Measurements from ENCODE around the gene RCAN2. TPM values are rescaled to one million over a fixed set of nuclear protein-coding genes. Genes with fewer than 3 reads are reported as not detected.

Gene RCAN2
- 1 to 10 TPM; 1.3 to 7.4 TPM for total RNA-seq

DNA sequence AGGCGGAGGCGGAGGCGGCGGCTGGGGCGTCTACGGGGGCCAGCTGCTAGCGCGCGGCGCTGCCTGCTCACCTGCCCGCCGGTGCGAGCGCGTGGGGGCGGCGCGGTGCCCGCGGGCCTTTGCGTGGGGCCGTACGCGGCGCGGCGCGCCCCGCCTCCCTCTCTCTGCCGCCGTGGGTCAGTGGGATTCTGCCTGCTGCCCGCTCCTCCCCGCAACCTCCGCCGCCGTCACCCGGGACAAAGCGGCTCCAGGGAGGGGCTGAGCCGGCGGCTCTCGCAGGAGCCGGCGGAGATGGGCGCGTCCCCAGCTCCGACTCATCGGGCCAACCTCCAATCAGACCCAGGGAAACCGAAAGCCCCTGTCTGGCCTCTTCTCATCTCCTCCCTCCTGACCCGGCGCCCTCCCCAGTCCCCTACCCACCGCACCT lies at the start of gene RCAN2:
TSS of gene RCAN2 (minus strand) at position 249 of the 427 bp plus-strand sequence.
- DNase-seq: peak; percentile 27 to 37
- Mint-ChIP-seq H3K36me3 (ENCODE audit: insufficient read depth in 2 of 2) (no peaks in the 10 kb centered on the region), H3K9me3 (no peaks in the 10 kb centered on the region), H3K4me3 (peak within 1 kb of the TSS; percentile 65 to 77), H3K27ac (no peak within 1 kb of the TSS), H3K4me1 (ENCODE audit: low read depth) (no peaks in the 10 kb centered on the region), H3K27me3 (ENCODE audit: low read depth) (peaks cover 68% of the 10 kb centered on the region)
- peak; percentile 83 for ATAC-seq (replicated peaks in 1 of 2)

DNA sequence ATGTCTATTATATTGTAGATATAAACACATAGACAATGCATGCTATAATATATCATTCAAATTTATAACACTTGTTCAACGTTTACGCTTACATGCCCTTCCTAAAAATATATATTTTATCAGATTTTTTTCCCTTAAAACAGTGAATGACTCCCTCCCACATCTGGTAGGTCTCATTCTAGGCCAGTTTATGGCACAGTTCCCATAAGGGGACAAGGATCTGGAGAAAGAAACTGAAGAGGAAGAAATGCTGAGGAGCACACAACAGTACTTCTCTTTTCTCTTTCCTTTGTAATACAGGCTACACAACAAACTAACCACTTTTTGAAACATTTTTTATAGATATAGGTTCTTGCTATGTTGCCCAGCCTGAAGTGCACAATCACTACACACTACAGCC lies 48.6 kb upstream of the RCAN2 start:
- H3K27ac Mint-ChIP-seq: no peak overlapping the region
- no peak for DNase-seq
- no peaks in the 10 kb centered on the region for H3K4me1 Mint-ChIP-seq (ENCODE audit: low read depth)

DNA sequence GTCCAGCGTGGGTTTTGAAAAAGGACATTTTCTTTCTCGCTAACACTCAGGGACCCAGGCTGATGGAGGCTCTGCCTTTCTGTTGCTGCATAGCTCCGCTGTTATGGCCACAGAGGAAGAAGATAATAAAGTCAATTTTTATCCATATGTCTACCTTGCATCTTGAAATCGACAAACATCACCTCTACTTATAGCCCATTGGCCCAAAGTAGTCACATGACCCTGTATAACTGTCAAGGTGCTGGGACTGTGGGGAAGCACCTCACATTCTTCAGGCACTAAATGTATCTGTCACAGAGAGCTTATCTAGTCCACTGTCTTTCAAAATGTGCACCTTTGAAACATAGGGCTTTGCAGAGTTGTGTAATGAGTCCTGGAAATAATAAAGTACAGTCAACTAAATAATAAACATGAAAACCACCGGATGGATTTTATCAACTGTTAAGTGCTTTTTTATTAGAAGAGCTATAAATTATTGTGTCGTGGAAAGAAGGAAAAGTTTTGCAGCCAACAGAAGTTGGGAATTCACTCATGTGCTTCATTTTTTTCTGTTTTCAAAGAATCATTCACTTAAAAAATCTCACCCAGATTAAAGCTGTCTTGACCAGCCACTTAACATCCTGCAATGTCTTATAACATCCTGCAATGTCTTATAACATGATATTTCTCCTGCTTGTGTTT lies 47.7 kb upstream of the RCAN2 start:
- Mint-ChIP-seq H3K27me3 (ENCODE audit: low read depth) (peaks cover 24% of the 10 kb centered on the region), H3K4me1 (ENCODE audit: low read depth) (no peaks in the 10 kb centered on the region), H3K4me3 (no peak overlapping the region), H3K9me3 (peaks cover 2 to 8% of the 10 kb centered on the region in 2 donors), H3K36me3 (ENCODE audit: insufficient read depth in 2 of 2) (peaks cover 2 to 3% of the 10 kb centered on the region in 2 donors), H3K27ac (no peak overlapping the region)
- ATAC-seq (replicated peaks in 1 of 2) (no peak), DNase-seq (no peak)

More for the DNA sequence above, 48.6 kb upstream of the RCAN2 start:
- no peak for ATAC-seq (replicated peaks in 1 of 2)
- H3K36me3 Mint-ChIP-seq (ENCODE audit: insufficient read depth in 2 of 2): peaks cover 2 to 3% of the 10 kb centered on the region in 2 donors
- peaks cover 24% of the 10 kb centered on the region for H3K27me3 Mint-ChIP-seq (ENCODE audit: low read depth)
- peaks cover 2 to 8% of the 10 kb centered on the region in 2 donors for H3K9me3 Mint-ChIP-seq
- no peak overlapping the region for H3K4me3 Mint-ChIP-seq

- H3K27me3 Mint-ChIP-seq (ENCODE audit: low read depth): peaks cover 31% of the 10 kb centered on the region
- no peak overlapping the region for H3K27ac Mint-ChIP-seq
- no peak overlapping the region for H3K4me3 Mint-ChIP-seq
- ATAC-seq (replicated peaks in 1 of 2) (no peak), DNase-seq (no peak)
- no peaks in the 10 kb centered on the region for H3K4me1 Mint-ChIP-seq (ENCODE audit: low read depth)
- peaks cover 0 to 4% of the 10 kb centered on the region in 2 donors for H3K9me3 Mint-ChIP-seq
- no peaks in the 10 kb centered on the region for H3K36me3 Mint-ChIP-seq (ENCODE audit: insufficient read depth in 2 of 2)
Measured at GRCh38 chr6:46530896-46531295, 39.6 kb upstream of the RCAN2 start.

GRCh38 chr6:46528961-46529750 lies 37.9 kb upstream of the RCAN2 start:
- no peak for DNase-seq
- H3K4me1 Mint-ChIP-seq (ENCODE audit: low read depth): no peaks in the 10 kb centered on the region
- no peak overlapping the region for H3K27ac Mint-ChIP-seq
- ATAC-seq (replicated peaks in 1 of 2): no peak
- H3K27me3 Mint-ChIP-seq (ENCODE audit: low read depth): peaks cover 25% of the 10 kb centered on the region
- no peaks in the 10 kb centered on the region for H3K9me3 Mint-ChIP-seq
- H3K36me3 Mint-ChIP-seq (ENCODE audit: insufficient read depth in 2 of 2): no peaks in the 10 kb centered on the region
- no peak overlapping the region for H3K4me3 Mint-ChIP-seq

GRCh38 chr6:46526607-46527006 lies 35.4 kb upstream of the RCAN2 start:
- Mint-ChIP-seq H3K9me3 (no peaks in the 10 kb centered on the region), H3K4me1 (ENCODE audit: low read depth) (no peaks in the 10 kb centered on the region), H3K27me3 (ENCODE audit: low read depth) (peaks cover 23% of the 10 kb centered on the region), H3K36me3 (ENCODE audit: insufficient read depth in 2 of 2) (no peaks in the 10 kb centered on the region), H3K27ac (no peak overlapping the region), H3K4me3 (no peak overlapping the region)
- no peak for DNase-seq
- ATAC-seq (replicated peaks in 1 of 2): no peak

GRCh38 chr6:46525583-46525982 lies 34.3 kb upstream of the RCAN2 start:
- no peak for ATAC-seq (replicated peaks in 1 of 2)
- H3K4me3 Mint-ChIP-seq: no peak overlapping the region

GRCh38 chr6:46521464-46521971 lies 30.3 kb upstream of the RCAN2 start:
- H3K27ac Mint-ChIP-seq: no peak overlapping the region
- H3K4me3 Mint-ChIP-seq: no peak overlapping the region
- no peaks in the 10 kb centered on the region for H3K36me3 Mint-ChIP-seq (ENCODE audit: insufficient read depth in 2 of 2)
- no peak for DNase-seq
- peaks cover 8% of the 10 kb centered on the region for H3K27me3 Mint-ChIP-seq (ENCODE audit: low read depth)
- H3K4me1 Mint-ChIP-seq (ENCODE audit: low read depth): no peaks in the 10 kb centered on the region
- no peaks in the 10 kb centered on the region for H3K9me3 Mint-ChIP-seq
- ATAC-seq (replicated peaks in 1 of 2): no peak

More at GRCh38 chr6:46525583-46525982, 34.3 kb upstream of the RCAN2 start:
- peaks cover 22% of the 10 kb centered on the region for H3K27me3 Mint-ChIP-seq (ENCODE audit: low read depth)
- no peak overlapping the region for H3K27ac Mint-ChIP-seq
- no peaks in the 10 kb centered on the region for H3K9me3 Mint-ChIP-seq
- no peaks in the 10 kb centered on the region for H3K4me1 Mint-ChIP-seq (ENCODE audit: low read depth)
- DNase-seq: no peak
- no peaks in the 10 kb centered on the region for H3K36me3 Mint-ChIP-seq (ENCODE audit: insufficient read depth in 2 of 2)

GRCh38 chr6:46517202-46517601 lies 26.0 kb upstream of the RCAN2 start:
- no peaks in the 10 kb centered on the region for H3K4me1 Mint-ChIP-seq (ENCODE audit: low read depth)
- H3K36me3 Mint-ChIP-seq (ENCODE audit: insufficient read depth in 2 of 2): no peaks in the 10 kb centered on the region
- ATAC-seq (replicated peaks in 1 of 2) (no peak), DNase-seq (no peak)
- no peak overlapping the region for H3K4me3 Mint-ChIP-seq
- H3K27ac Mint-ChIP-seq: peak overlapping the region; percentile 73
- H3K9me3 Mint-ChIP-seq: no peaks in the 10 kb centered on the region
- peaks cover 5% of the 10 kb centered on the region for H3K27me3 Mint-ChIP-seq (ENCODE audit: low read depth)

DNA sequence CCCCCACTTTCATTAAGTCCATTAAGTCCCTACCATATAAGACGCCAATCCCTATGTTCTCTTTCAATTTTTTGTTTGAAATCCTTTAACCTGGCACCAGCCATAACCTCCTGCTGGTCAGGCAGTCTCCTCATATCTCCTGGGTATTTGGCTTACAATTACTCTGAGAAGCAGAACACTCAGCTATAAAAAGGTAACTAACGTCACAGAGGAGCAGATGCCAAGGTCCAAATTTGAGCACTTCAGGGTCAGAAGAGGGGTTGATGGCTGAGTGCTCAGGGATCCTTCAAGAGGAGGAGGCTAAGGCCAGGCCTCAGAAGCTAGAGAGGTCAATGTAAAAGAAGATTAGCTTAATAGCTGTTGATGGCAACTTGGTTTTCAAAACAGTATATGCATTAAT lies 22.3 kb upstream of the RCAN2 start:
- Mint-ChIP-seq H3K27ac (no peak overlapping the region), H3K4me3 (no peak overlapping the region), H3K36me3 (ENCODE audit: insufficient read depth in 2 of 2) (no peaks in the 10 kb centered on the region), H3K9me3 (no peaks in the 10 kb centered on the region), H3K27me3 (ENCODE audit: low read depth) (peaks cover 13% of the 10 kb centered on the region), H3K4me1 (ENCODE audit: low read depth) (no peaks in the 10 kb centered on the region)
- DNase-seq: no peak
- no peak for ATAC-seq (replicated peaks in 1 of 2)

- Mint-ChIP-seq H3K4me3 (no peak overlapping the region), H3K4me1 (ENCODE audit: low read depth) (no peaks in the 10 kb centered on the region), H3K36me3 (ENCODE audit: insufficient read depth in 2 of 2) (no peaks in the 10 kb centered on the region), H3K9me3 (no peaks in the 10 kb centered on the region), H3K27me3 (ENCODE audit: low read depth) (peaks cover 9% of the 10 kb centered on the region), H3K27ac (no peak overlapping the region)
- ATAC-seq (replicated peaks in 1 of 2) (no peak), DNase-seq (no peak)
Measured at GRCh38 chr6:46511320-46511719, 20.1 kb upstream of the RCAN2 start.

- no peak overlapping the region for H3K27ac Mint-ChIP-seq
- DNase-seq (no peak), ATAC-seq (replicated peaks in 1 of 2) (no peak)
- no peaks in the 10 kb centered on the region for H3K9me3 Mint-ChIP-seq
- no peak overlapping the region for H3K4me3 Mint-ChIP-seq
- H3K27me3 Mint-ChIP-seq (ENCODE audit: low read depth): peaks cover 9% of the 10 kb centered on the region
- H3K36me3 Mint-ChIP-seq (ENCODE audit: insufficient read depth in 2 of 2): no peaks in the 10 kb centered on the region
- H3K4me1 Mint-ChIP-seq (ENCODE audit: low read depth): no peaks in the 10 kb centered on the region
Measured at GRCh38 chr6:46510651-46511050, 19.4 kb upstream of the RCAN2 start.

GRCh38 chr6:46509981-46510510 lies 18.8 kb upstream of the RCAN2 start:
- no peaks in the 10 kb centered on the region for H3K4me1 Mint-ChIP-seq (ENCODE audit: low read depth)
- H3K9me3 Mint-ChIP-seq: no peaks in the 10 kb centered on the region
- ATAC-seq (replicated peaks in 1 of 2) (no peak), DNase-seq (no peak)
- no peak overlapping the region for H3K27ac Mint-ChIP-seq
- peaks cover 9% of the 10 kb centered on the region for H3K27me3 Mint-ChIP-seq (ENCODE audit: low read depth)
- no peak overlapping the region for H3K4me3 Mint-ChIP-seq
- no peaks in the 10 kb centered on the region for H3K36me3 Mint-ChIP-seq (ENCODE audit: insufficient read depth in 2 of 2)
